ENCODE measurements around the gene PHOX2A. TPM values are rescaled to one million over a fixed set of nuclear protein-coding genes. Genes with fewer than 3 reads are reported as not detected.

PHOX2A gene
- total and polyA plus RNA-seq, 2 donors (not counting 1 experiment from before 2014, with no cell fraction given), result not detected

- Histone ChIP-seq H3K27me3 (replicated peaks in 1 of 4; ENCODE audit: control extremely low read depth in 1 of 4, control insufficient read depth in 3 of 4, insufficient read depth in 4 of 4, low read length in 3 of 4) (peaks cover 0 to 64% (median 39%) of the 10 kb centered on the region in 4 experiments), H3K36me3 (replicated peaks in 1 of 2; ENCODE audit: control extremely low read depth in 1 of 2, control insufficient read depth in 1 of 2, extremely low read depth in 1 of 2, insufficient read depth in 2 of 2, low read length in 1 of 2) (peaks cover 0 to 20% of the 10 kb centered on the region in 2 experiments), H3K79me2 (ENCODE audit: control insufficient read depth, insufficient read depth, low read length) (no peaks in the 10 kb centered on the region), H4K20me1 (ENCODE audit: control insufficient read depth, insufficient read depth, low read length, poor library complexity, severe bottlenecking) (peaks cover 7% of the 10 kb centered on the region), H3K27ac (ENCODE audit: low read length in 2 of 2) (no peak overlapping the region), H3K4me2 (replicated peaks; ENCODE audit: low read depth, low read length, poor library complexity, severe bottlenecking) (peak overlapping the region; percentile 74), H2AFZ (ENCODE audit: insufficient read depth, low read depth, low read length, poor library complexity, severe bottlenecking) (no peak overlapping the region), H3K9me3 (ENCODE audit: control extremely low read depth in 1 of 3, control insufficient read depth in 2 of 3, insufficient read depth in 1 of 3, low read length in 2 of 3) (peaks cover 0 to 25% (median 0%) of the 10 kb centered on the region in 3 donors), H3K4me3 (ENCODE audit: control extremely low read depth in 1 of 5, extremely low read depth in 1 of 5, insufficient read depth in 1 of 5, low read depth in 2 of 5, low read length in 4 of 5) (peak overlapping the region in 1 of 5 experiments; percentile 5), H3K9ac (ENCODE audit: low read length) (no peak overlapping the region), H3K4me1 (ENCODE audit: control insufficient read depth in 2 of 2, insufficient read depth in 2 of 2, low read length in 2 of 2) (peaks cover 22 to 40% of the 10 kb centered on the region in 2 donors)
- ChIA-PET POLR2A (interaction anchor here (0.7 to 0.9 kb wide), 2 partner anchors 18 to 296 kb away, joined by 3 read pairs; no protein-coding TSS in a partner anchor), CTCF (interaction anchor here (0.7 to 1.3 kb wide), 3 partner anchors 62 to 190 kb away, joined by 3 to 5 read pairs (median 3); no protein-coding TSS in a partner anchor)
- TF ChIP-seq EZH2 (IDR thresholded peaks at IDR 0.05; ENCODE audit: borderline replicate concordance, insufficient read depth, low read depth, low read length, poor library complexity, severe bottlenecking) (no peak), CTCF (IDR thresholded peaks at IDR 0.05) (no peak)
- Mint-ChIP-seq H3K27ac (no peak overlapping the region), H3K4me3 (peak overlapping the region; percentile 2), H3K9me3 (ENCODE audit: insufficient read depth) (no peaks in the 10 kb centered on the region), H3K4me1 (peaks cover 30% of the 10 kb centered on the region), H3K27me3 (peaks cover 36% of the 10 kb centered on the region)
- ATAC-seq (ENCODE audit: low read depth) (no peak), DNase-seq (no peak)
- intact Hi-C loops (cut with micrococcal nuclease), result no loop called here
- 17% methylated on average over 14 of the region's 20 CpGs for WGBS (ENCODE audit: insufficient coverage)
These were observed 2.6 kb downstream of the PHOX2A start for GRCh38 chr11:72241291-72241781.
